ENCODE data around the gene SOHLH1.
A peak's percentile ranks its signal among the peaks of the same experiment; 100 is the strongest.
"Not testable (repeated sequence)": the region's sequence is repeated elsewhere in the genome, so short reads cannot be mapped to it uniquely, and the experiment has no call there.

SOHLH1 gene

GRCh38 chr9:135673941-135674340 is 25.3 kb downstream of the SOHLH1 start:
- Histone ChIP-seq H3F3A (ENCODE audit: insufficient read depth, low read length) (no peaks in the 10 kb centered on the region), H3K4me3 (ENCODE audit: low read length) (no peak overlapping the region), H3K9me3 (replicated peaks; ENCODE audit: insufficient read depth, low read length) (no peaks in the 10 kb centered on the region), H3K9ac (ENCODE audit: low read length) (no peak overlapping the region), H3K36me3 (replicated peaks; ENCODE audit: insufficient read depth, low read length) (no peaks in the 10 kb centered on the region), H3K9me2 (replicated peaks; ENCODE audit: insufficient read depth, low read length) (no peaks in the 10 kb centered on the region), H3K4me2 (ENCODE audit: low read depth, low read length) (no peak overlapping the region), H3K4me1 (ENCODE audit: low read length) (peaks cover 7% of the 10 kb centered on the region; the same call in 1 of the 2 replicates), H3K27ac (ENCODE audit: low read length) (no peak overlapping the region), H3K27me3 (replicated peaks; ENCODE audit: insufficient read depth, low read length) (peaks cover 77% of the 10 kb centered on the region), H3K79me2 (ENCODE audit: low read length) (no peaks in the 10 kb centered on the region), H2AFZ (ENCODE audit: low read length) (no peak overlapping the region), H4K20me1 (ENCODE audit: insufficient read depth, low read length) (no peaks in the 10 kb centered on the region)
- TF ChIP-seq CTCF (IDR thresholded peaks at IDR 0.05; ENCODE audit: low read length), result no peak
- no peak for TF ChIP-seq EZH2phosphoT487 (IDR thresholded peaks at IDR 0.05; ENCODE audit: low read length)
- no peak for TF ChIP-seq EZH2 (optimal IDR thresholded peaks at IDR 0.05; ENCODE audit: low read depth, low read length)
- DNase-seq, result no peak

DNA sequence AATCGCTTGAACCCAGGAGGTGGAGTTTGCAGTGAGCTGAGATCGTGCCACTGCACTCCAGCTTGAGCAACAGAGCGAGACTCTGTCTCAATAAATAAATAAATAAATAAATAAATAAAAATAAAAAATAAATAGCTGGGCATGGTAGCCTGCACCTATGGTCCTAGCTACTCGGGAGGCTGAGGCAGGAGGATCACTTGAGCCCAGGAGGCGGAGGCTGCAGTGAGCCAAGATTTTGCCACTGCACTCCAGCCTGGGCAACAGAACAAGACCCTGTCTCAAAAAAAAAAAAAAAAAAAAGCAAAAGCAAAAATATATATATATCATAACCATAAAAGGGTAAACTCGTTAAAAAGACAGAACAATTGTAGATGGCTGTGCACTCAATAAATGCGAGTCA is 26.5 kb downstream of the SOHLH1 start:
- not testable (repeated sequence) for H4K20me1 ChIP-seq (ENCODE audit: insufficient read depth, low read length); H3K4me1 ChIP-seq (ENCODE audit: low read length); H3K4me2 ChIP-seq (ENCODE audit: low read depth, low read length); H2AFZ ChIP-seq (ENCODE audit: low read length); H3K9me2 ChIP-seq (replicated peaks; ENCODE audit: insufficient read depth, low read length); H3K27ac ChIP-seq (ENCODE audit: low read length); H3K79me2 ChIP-seq (ENCODE audit: low read length); H3K36me3 ChIP-seq (replicated peaks; ENCODE audit: insufficient read depth, low read length); DNase-seq; H3K9me3 ChIP-seq (replicated peaks; ENCODE audit: insufficient read depth, low read length); H3F3A ChIP-seq (ENCODE audit: insufficient read depth, low read length); H3K9ac ChIP-seq (ENCODE audit: low read length); H3K4me3 ChIP-seq (ENCODE audit: low read length)
- H3K27me3 ChIP-seq (replicated peaks; ENCODE audit: insufficient read depth, low read length), result peaks cover 77% of the 10 kb centered on the region

DNA sequence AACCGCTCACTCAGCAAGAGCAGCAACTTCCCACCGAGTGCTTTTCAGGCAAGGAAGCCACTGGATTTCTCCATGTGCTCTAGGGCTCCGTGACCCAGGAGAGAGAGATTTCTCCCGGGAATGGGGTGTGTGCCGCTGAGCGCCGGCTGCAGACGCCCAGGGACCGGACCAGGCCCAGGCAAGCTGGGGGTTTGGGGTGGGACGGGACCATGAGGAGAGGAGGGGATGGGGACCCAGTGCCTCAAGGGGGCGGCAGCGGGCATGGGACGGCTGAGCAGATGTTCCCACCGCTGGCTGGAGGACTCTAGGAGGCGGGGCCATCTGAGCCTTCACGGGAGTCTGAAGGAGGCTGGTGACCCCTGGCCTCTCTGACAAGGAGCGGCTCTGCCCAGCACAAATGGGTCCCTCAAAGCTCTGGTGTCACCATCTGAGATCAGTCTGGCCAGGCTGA is 27.7 kb downstream of the SOHLH1 start:
- H4K20me1 ChIP-seq (ENCODE audit: insufficient read depth, low read length), result no peaks in the 10 kb centered on the region
- no peak overlapping the region for H2AFZ ChIP-seq (ENCODE audit: low read length)
- no peaks in the 10 kb centered on the region for H3K9me3 ChIP-seq (replicated peaks; ENCODE audit: insufficient read depth, low read length)
- H3K9ac ChIP-seq (ENCODE audit: low read length), result no peak overlapping the region
- no peaks in the 10 kb centered on the region for H3K79me2 ChIP-seq (ENCODE audit: low read length)
- TF ChIP-seq EZH2phosphoT487 (IDR thresholded peaks at IDR 0.05; ENCODE audit: low read length) (no peak), CTCF (IDR thresholded peaks at IDR 0.05; ENCODE audit: low read length) (peak; percentile 21), EZH2 (optimal IDR thresholded peaks at IDR 0.05; ENCODE audit: low read depth, low read length) (no peak)
- H3K4me2 ChIP-seq (ENCODE audit: low read depth, low read length), result no peak overlapping the region
- no peaks in the 10 kb centered on the region for H3K36me3 ChIP-seq (replicated peaks; ENCODE audit: insufficient read depth, low read length)
- H3K27me3 ChIP-seq (replicated peaks; ENCODE audit: insufficient read depth, low read length), result peaks cover 79% of the 10 kb centered on the region
- DNase-seq, result no peak
- no peak overlapping the region for H3K27ac ChIP-seq (ENCODE audit: low read length)
- H3K4me3 ChIP-seq (ENCODE audit: low read length), result no peak overlapping the region
- H3K9me2 ChIP-seq (replicated peaks; ENCODE audit: insufficient read depth, low read length), result no peaks in the 10 kb centered on the region
- H3F3A ChIP-seq (ENCODE audit: insufficient read depth, low read length), result no peaks in the 10 kb centered on the region
- peaks cover 2% of the 10 kb centered on the region; the same call in 1 of the 2 replicates for H3K4me1 ChIP-seq (ENCODE audit: low read length)

DNA sequence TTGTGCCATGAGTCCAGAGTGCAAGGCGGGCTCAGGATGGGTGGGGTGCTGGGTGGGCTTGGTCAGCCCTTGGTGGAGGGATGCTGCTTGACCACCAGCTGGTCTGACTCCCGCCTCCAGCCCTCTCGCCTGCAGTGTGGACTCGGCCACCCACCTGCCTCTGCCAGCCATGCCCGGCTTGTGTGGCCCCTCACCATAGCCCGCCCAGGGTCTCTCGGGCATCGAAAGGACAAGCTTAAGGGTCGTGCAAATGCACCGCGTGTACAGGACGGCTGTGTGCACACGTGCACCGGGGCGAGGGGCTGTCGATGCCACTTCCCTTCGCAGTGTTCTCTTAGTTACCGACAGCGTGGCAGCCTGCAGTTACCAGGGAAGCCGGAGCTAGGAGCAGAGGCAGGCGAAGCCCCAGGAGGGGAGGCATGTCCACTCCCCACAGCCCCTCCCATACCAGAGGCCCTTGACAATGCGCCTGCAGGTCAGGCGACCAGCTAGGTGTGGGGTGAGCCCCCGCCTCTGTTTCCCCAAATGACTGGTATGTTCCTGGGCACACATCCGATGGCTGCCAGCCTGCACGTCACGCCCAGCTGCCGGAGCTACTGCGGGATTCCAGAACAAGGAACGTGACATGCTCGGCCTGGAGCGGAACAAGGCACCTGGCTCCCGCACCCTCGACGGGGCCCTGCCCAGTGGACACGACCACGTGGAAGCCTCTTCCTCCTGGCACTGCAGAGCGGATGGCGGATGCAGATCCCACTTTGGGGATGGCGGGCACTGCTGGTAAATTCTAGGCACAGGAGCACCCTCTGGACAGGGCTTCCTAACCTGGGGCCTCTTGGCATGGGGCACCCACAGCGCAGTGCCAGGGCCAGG is 28.3 kb downstream of the SOHLH1 start:
- Histone ChIP-seq H3K27ac (ENCODE audit: low read length) (no peak overlapping the region), H3K9me3 (replicated peaks; ENCODE audit: insufficient read depth, low read length) (no peaks in the 10 kb centered on the region), H3K79me2 (ENCODE audit: low read length) (no peaks in the 10 kb centered on the region), H3K9me2 (replicated peaks; ENCODE audit: insufficient read depth, low read length) (no peaks in the 10 kb centered on the region), H3K36me3 (replicated peaks; ENCODE audit: insufficient read depth, low read length) (no peaks in the 10 kb centered on the region), H4K20me1 (ENCODE audit: insufficient read depth, low read length) (no peaks in the 10 kb centered on the region), H3K4me3 (ENCODE audit: low read length) (no peak overlapping the region), H3K4me2 (ENCODE audit: low read depth, low read length) (no peak overlapping the region), H3F3A (ENCODE audit: insufficient read depth, low read length) (no peaks in the 10 kb centered on the region), H3K27me3 (replicated peaks; ENCODE audit: insufficient read depth, low read length) (peaks cover 81% of the 10 kb centered on the region), H3K9ac (ENCODE audit: low read length) (no peak overlapping the region), H2AFZ (ENCODE audit: low read length) (no peak overlapping the region), H3K4me1 (ENCODE audit: low read length) (0 out of 2 replicates have a peak, but pooled peaks cover under 1% of the 10 kb centered on the region)
- DNase-seq, result no peak
- no peak for TF ChIP-seq EZH2 (optimal IDR thresholded peaks at IDR 0.05; ENCODE audit: low read depth, low read length)
- no peak for TF ChIP-seq EZH2phosphoT487 (IDR thresholded peaks at IDR 0.05; ENCODE audit: low read length)
- no peak for TF ChIP-seq CTCF (IDR thresholded peaks at IDR 0.05; ENCODE audit: low read length)
